ENCODE measurements around the gene HOXC12.

HOXC12 gene

GRCh38 chr12:53954694-53955035 is at the start of gene HOXC12:
TSS of gene HOXC12 (plus strand) at chr12:53954903. CDS start at chr12:53954930, 27 bp downstream.
- Histone ChIP-seq H2AFZ (ENCODE audit: low read length) (no peak within 1 kb of the TSS), H3K27ac (ENCODE audit: low read length) (no peak within 1 kb of the TSS), H3K9me2 (replicated peaks; ENCODE audit: insufficient read depth, low read length) (no peaks in the 10 kb centered on the region), H4K20me1 (ENCODE audit: insufficient read depth, low read length) (no peaks in the 10 kb centered on the region), H3K36me3 (replicated peaks; ENCODE audit: insufficient read depth, low read length) (no peaks in the 10 kb centered on the region), H3K4me2 (ENCODE audit: low read depth, low read length) (no peak within 1 kb of the TSS), H3K9ac (ENCODE audit: low read length) (no peak within 1 kb of the TSS), H3K9me3 (replicated peaks; ENCODE audit: insufficient read depth, low read length) (no peaks in the 10 kb centered on the region), H3K4me1 (ENCODE audit: low read length) (0 out of 2 replicates have a peak, but pooled peaks cover 5% of the 10 kb centered on the region), H3K27me3 (replicated peaks; ENCODE audit: insufficient read depth, low read length) (peaks cover 99% of the 10 kb centered on the region), H3K4me3 (ENCODE audit: low read length) (no peak within 1 kb of the TSS), H3F3A (ENCODE audit: insufficient read depth, low read length) (no peaks in the 10 kb centered on the region), H3K79me2 (ENCODE audit: low read length) (no peaks in the 10 kb centered on the region)
- no peak for DNase-seq
- no peak for TF ChIP-seq CTCF (IDR thresholded peaks at IDR 0.05; ENCODE audit: low read length)

- H3K9me3 ChIP-seq (replicated peaks; ENCODE audit: insufficient read depth, low read length) = no peaks in the 10 kb centered on the region
- no peaks in the 10 kb centered on the region for H4K20me1 ChIP-seq (ENCODE audit: insufficient read depth, low read length)
- no peaks in the 10 kb centered on the region for H3K79me2 ChIP-seq (ENCODE audit: low read length)
- H3K4me1 ChIP-seq (ENCODE audit: low read length) = no peaks in the 10 kb centered on the region
- DNase-seq = no peak
- H3K27me3 ChIP-seq (replicated peaks; ENCODE audit: insufficient read depth, low read length) = peaks cover 3% of the 10 kb centered on the region; the same call in 1 of the 2 replicates
- H2AFZ ChIP-seq (ENCODE audit: low read length) = no peak overlapping the region
- no peaks in the 10 kb centered on the region for H3K9me2 ChIP-seq (replicated peaks; ENCODE audit: insufficient read depth, low read length)
- no peak overlapping the region for H3K27ac ChIP-seq (ENCODE audit: low read length)
- TF ChIP-seq CTCF (IDR thresholded peaks at IDR 0.05; ENCODE audit: low read length) = no peak
- no peak for TF ChIP-seq EZH2phosphoT487 (IDR thresholded peaks at IDR 0.05; ENCODE audit: low read length)
- TF ChIP-seq EZH2 (optimal IDR thresholded peaks at IDR 0.05; ENCODE audit: low read depth, low read length) = no peak
- H3K4me2 ChIP-seq (ENCODE audit: low read depth, low read length) = no peak overlapping the region
- no peaks in the 10 kb centered on the region for H3K36me3 ChIP-seq (replicated peaks; ENCODE audit: insufficient read depth, low read length)
- no peak overlapping the region for H3K9ac ChIP-seq (ENCODE audit: low read length)
- H3F3A ChIP-seq (ENCODE audit: insufficient read depth, low read length) = no peaks in the 10 kb centered on the region
- no peak overlapping the region for H3K4me3 ChIP-seq (ENCODE audit: low read length)
Observed at GRCh38 chr12:53907103-53907502, 47.6 kb upstream of the HOXC12 start.

- H3K4me3 ChIP-seq (ENCODE audit: low read length) = no peak overlapping the region
- H3K36me3 ChIP-seq (replicated peaks; ENCODE audit: insufficient read depth, low read length) = no peaks in the 10 kb centered on the region
- H3K9me2 ChIP-seq (replicated peaks; ENCODE audit: insufficient read depth, low read length) = no peaks in the 10 kb centered on the region
- no peak overlapping the region for H3K9ac ChIP-seq (ENCODE audit: low read length)
- H3K27ac ChIP-seq (ENCODE audit: low read length) = no peak overlapping the region
- H3K4me2 ChIP-seq (ENCODE audit: low read depth, low read length) = no peak overlapping the region
- no peaks in the 10 kb centered on the region for H3F3A ChIP-seq (ENCODE audit: insufficient read depth, low read length)
- no peak for TF ChIP-seq EZH2 (optimal IDR thresholded peaks at IDR 0.05; ENCODE audit: low read depth, low read length)
- TF ChIP-seq CTCF (IDR thresholded peaks at IDR 0.05; ENCODE audit: low read length) = no peak
- no peak for TF ChIP-seq EZH2phosphoT487 (IDR thresholded peaks at IDR 0.05; ENCODE audit: low read length)
- H3K79me2 ChIP-seq (ENCODE audit: low read length) = no peaks in the 10 kb centered on the region
- DNase-seq = no peak
- H3K9me3 ChIP-seq (replicated peaks; ENCODE audit: insufficient read depth, low read length) = no peaks in the 10 kb centered on the region
- H4K20me1 ChIP-seq (ENCODE audit: insufficient read depth, low read length) = no peaks in the 10 kb centered on the region
- H2AFZ ChIP-seq (ENCODE audit: low read length) = no peak overlapping the region
- no peaks in the 10 kb centered on the region for H3K4me1 ChIP-seq (ENCODE audit: low read length)
- no peaks in the 10 kb centered on the region for H3K27me3 ChIP-seq (replicated peaks; ENCODE audit: insufficient read depth, low read length)
Observed at GRCh38 chr12:53916788-53917655, 37.7 kb upstream of the HOXC12 start.

Measured in MM.1S (cell line).